ENCODE measurements around the gene ZNF670.

Gene ZNF670

DNA sequence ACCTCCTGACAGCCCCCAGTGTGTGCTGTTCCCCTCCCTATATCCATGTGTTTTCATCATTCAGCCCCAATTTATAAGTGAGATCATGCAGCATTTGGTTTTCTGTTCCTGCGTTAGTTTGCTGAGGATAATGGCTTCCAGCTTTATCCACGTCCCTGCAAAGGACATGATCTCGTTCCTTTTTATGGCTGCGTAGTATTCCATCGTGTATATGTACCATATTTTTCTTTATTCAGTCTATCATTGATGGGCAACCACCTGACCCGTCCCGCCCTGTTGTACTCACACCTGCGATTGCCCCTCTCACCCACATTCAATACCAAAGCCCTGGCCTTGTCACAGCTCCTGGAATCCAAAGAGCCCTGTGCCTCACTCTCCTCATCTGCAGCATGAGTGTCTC, 6.2 kb upstream of the ZNF670 start:
- no peaks in the 10 kb centered on the region for H3K27me3 ChIP-seq (replicated peaks in 2 of 5; ENCODE audit: control insufficient read depth in 4 of 5, insufficient read depth in 5 of 5, low read length in 4 of 5)
- H3K27ac ChIP-seq (ENCODE audit: insufficient read depth in 1 of 2, low read depth in 1 of 2, low read length in 2 of 2, poor library complexity in 1 of 2, severe bottlenecking in 2 of 2) = no peak overlapping the region
- H3K36me3 ChIP-seq (ENCODE audit: control insufficient read depth in 4 of 4, insufficient read depth in 4 of 4, low read length in 3 of 4) = no peaks in the 10 kb centered on the region
- H3K4me1 ChIP-seq (ENCODE audit: control extremely low read depth in 1 of 4, control insufficient read depth in 4 of 4, insufficient read depth in 4 of 4, low read length in 3 of 4) = no peaks in the 10 kb centered on the region
- ChIA-PET CTCF (interaction anchor here (0.7 kb wide), 1 partner anchor 16 kb away, joined by 3 read pairs; no protein-coding TSS in a partner anchor), POLR2A (no interaction called here)
- H3K4me3 ChIP-seq (ENCODE audit: control insufficient read depth in 1 of 7, extremely low read depth in 1 of 7, insufficient read depth in 4 of 7, low read depth in 2 of 7, low read length in 6 of 7) = no peak overlapping the region
- no peak for DNase-seq
- H3K9me3 ChIP-seq (ENCODE audit: control extremely low read depth in 1 of 5, control insufficient read depth in 4 of 5, insufficient read depth in 2 of 5, low read depth in 1 of 5, low read length in 4 of 5) = no peaks in the 10 kb centered on the region
- WGBS (ENCODE audit: insufficient coverage) = 100% methylated on average over 5 of the region's 8 CpGs

DNA sequence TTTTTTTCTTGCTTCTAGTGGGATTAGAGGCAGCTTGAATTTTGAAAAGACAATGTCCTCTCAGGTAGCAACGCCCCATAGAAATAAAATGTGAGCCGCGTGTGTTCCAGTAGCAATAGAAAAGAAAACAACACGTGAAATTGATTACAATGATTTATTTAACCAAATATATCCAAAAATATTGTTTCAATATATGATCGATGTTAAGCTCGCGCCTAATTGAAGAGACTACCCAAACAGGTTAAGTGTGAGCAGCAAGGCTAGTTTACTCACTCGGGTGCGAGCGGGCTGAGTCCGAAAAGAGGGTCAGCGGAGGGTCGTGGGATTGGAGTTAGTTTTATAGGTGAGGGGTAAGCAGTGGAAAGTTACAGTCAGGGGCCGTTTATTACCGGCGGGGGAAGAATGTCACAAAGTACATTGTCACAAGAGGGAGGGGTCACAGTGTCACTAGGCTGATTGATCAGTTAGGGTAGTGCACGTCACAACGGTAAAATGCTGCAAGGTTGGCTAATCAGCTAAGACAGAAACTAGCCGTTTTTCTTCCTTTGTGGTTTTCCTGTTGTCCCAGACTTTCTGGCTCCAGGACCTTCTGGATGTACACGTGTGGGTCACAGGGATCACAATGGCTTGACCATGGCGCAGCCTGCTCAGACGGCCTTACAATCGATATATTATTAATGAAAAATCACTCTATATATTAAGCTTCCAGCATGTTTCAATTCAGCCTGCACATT, 697 bp upstream of the ZNF670 start:
- CTCF ChIA-PET = interaction anchor here (0.8 to 2.1 kb wide), 6 partner anchors 9 to 195 kb away, joined by 3 to 15 read pairs (median 4); no protein-coding TSS in a partner anchor
- Histone ChIP-seq H3K9me3 (ENCODE audit: control extremely low read depth in 1 of 5, control insufficient read depth in 4 of 5, insufficient read depth in 2 of 5, low read depth in 1 of 5, low read length in 4 of 5) (peaks cover 0 to 12% (median 8%) of the 10 kb centered on the region in 5 experiments), H3K4me3 (ENCODE audit: control insufficient read depth in 1 of 7, extremely low read depth in 1 of 7, insufficient read depth in 4 of 7, low read depth in 2 of 7, low read length in 6 of 7) (peak overlapping the region in 6 of 7 experiments; percentile 90 to 99 (median 96)), H3K36me3 (ENCODE audit: control insufficient read depth in 4 of 4, insufficient read depth in 4 of 4, low read length in 3 of 4) (peaks cover 0 to 7% (median 3%) of the 10 kb centered on the region in 4 experiments), H3K27me3 (replicated peaks in 2 of 5; ENCODE audit: control insufficient read depth in 4 of 5, insufficient read depth in 5 of 5, low read length in 4 of 5) (no peaks in the 10 kb centered on the region), H3K27ac (ENCODE audit: insufficient read depth in 1 of 2, low read depth in 1 of 2, low read length in 2 of 2, poor library complexity in 1 of 2, severe bottlenecking in 2 of 2) (peak overlapping the region in 1 of 2 experiments; percentile 22), H3K4me1 (ENCODE audit: control extremely low read depth in 1 of 4, control insufficient read depth in 4 of 4, insufficient read depth in 4 of 4, low read length in 3 of 4) (peaks cover 4 to 22% (median 14%) of the 10 kb centered on the region in 4 experiments)
- 32% methylated on average over 16 of the region's 23 CpGs for WGBS (ENCODE audit: insufficient coverage)
- peak; percentile 16 to 84 (median 66) for DNase-seq
- POLR2A ChIA-PET = no interaction called here

DNA sequence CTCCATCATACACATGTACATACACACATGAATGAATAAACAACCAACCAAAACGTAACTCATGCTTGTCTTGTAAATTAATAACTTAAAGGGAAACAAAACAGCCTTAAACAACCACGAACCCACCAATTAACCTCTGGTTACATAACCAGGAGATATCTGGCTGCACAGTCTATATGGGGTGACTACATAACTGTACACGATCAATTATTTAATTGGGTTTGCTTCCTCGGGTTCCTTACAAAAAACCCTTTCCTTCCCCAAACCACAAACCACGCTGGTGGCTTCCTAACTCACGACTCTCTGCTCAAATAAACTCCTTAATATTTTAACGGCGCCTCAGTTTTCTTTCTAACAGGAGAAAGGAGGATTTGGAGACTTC, 744 bp downstream of the ZNF670 start:
- 0% methylated on average over 6 of the region's 8 CpGs for WGBS (ENCODE audit: insufficient coverage)
- Histone ChIP-seq H3K9me3 (ENCODE audit: control extremely low read depth in 1 of 5, control insufficient read depth in 4 of 5, insufficient read depth in 2 of 5, low read depth in 1 of 5, low read length in 4 of 5) (peaks cover 2 to 25% (median 17%) of the 10 kb centered on the region in 5 experiments), H3K36me3 (ENCODE audit: control insufficient read depth in 4 of 4, insufficient read depth in 4 of 4, low read length in 3 of 4) (peaks cover 0 to 19% (median 7%) of the 10 kb centered on the region in 4 experiments), H3K27ac (ENCODE audit: insufficient read depth in 1 of 2, low read depth in 1 of 2, low read length in 2 of 2, poor library complexity in 1 of 2, severe bottlenecking in 2 of 2) (peak overlapping the region; percentile 64 to 85), H3K4me1 (ENCODE audit: control extremely low read depth in 1 of 4, control insufficient read depth in 4 of 4, insufficient read depth in 4 of 4, low read length in 3 of 4) (peaks cover 4 to 22% (median 14%) of the 10 kb centered on the region in 4 experiments), H3K27me3 (replicated peaks in 2 of 5; ENCODE audit: control insufficient read depth in 4 of 5, insufficient read depth in 5 of 5, low read length in 4 of 5) (no peaks in the 10 kb centered on the region), H3K4me3 (ENCODE audit: control insufficient read depth in 1 of 7, extremely low read depth in 1 of 7, insufficient read depth in 4 of 7, low read depth in 2 of 7, low read length in 6 of 7) (peak overlapping the region; percentile 65 to 99 (median 95))
- ChIA-PET CTCF (interaction anchor here (1.0 to 1.5 kb wide), 2 partner anchors 41 to 197 kb away, joined by 3 read pairs; no protein-coding TSS in a partner anchor), POLR2A (interaction anchor here (0.9 kb wide), 1 partner anchor 89 kb away, joined by 3 read pairs; no protein-coding TSS in a partner anchor)
- peak; percentile 31 to 59 (median 53) for DNase-seq

DNA sequence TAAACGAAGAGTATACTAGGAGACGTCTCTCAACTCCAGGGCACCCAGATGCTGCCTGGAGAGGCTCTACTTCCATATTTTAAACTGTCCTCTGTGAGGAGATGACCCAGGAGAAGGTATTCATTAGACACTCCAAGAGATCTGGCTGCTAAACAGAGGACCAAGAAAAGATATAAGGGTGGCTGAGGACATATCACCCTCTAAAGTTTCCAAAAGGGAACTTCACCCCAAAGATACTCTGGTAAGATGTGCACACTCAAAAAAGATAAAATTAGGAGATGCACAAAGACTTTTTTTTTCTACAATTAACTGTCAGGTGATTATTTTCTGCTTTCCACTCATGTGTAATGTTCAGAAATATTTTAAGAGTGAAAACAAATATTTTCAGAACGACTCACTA, 1.4 kb downstream of the ZNF670 start:
- Histone ChIP-seq H3K4me3 (ENCODE audit: control insufficient read depth in 1 of 7, extremely low read depth in 1 of 7, insufficient read depth in 4 of 7, low read depth in 2 of 7, low read length in 6 of 7) (peak overlapping the region in 3 of 7 experiments; percentile 90 to 98 (median 95)), H3K27ac (ENCODE audit: insufficient read depth in 1 of 2, low read depth in 1 of 2, low read length in 2 of 2, poor library complexity in 1 of 2, severe bottlenecking in 2 of 2) (no peak overlapping the region), H3K4me1 (ENCODE audit: control extremely low read depth in 1 of 4, control insufficient read depth in 4 of 4, insufficient read depth in 4 of 4, low read length in 3 of 4) (peaks cover 4 to 22% (median 14%) of the 10 kb centered on the region in 4 experiments), H3K27me3 (replicated peaks in 2 of 5; ENCODE audit: control insufficient read depth in 4 of 5, insufficient read depth in 5 of 5, low read length in 4 of 5) (no peaks in the 10 kb centered on the region), H3K9me3 (ENCODE audit: control extremely low read depth in 1 of 5, control insufficient read depth in 4 of 5, insufficient read depth in 2 of 5, low read depth in 1 of 5, low read length in 4 of 5) (peaks cover 2 to 28% (median 19%) of the 10 kb centered on the region in 5 experiments), H3K36me3 (ENCODE audit: control insufficient read depth in 4 of 4, insufficient read depth in 4 of 4, low read length in 3 of 4) (peaks cover 0 to 20% (median 7%) of the 10 kb centered on the region in 4 experiments)
- 95% methylated on average over 2 of the region's 3 CpGs for WGBS (ENCODE audit: insufficient coverage)
- DNase-seq = peak in 2 of 3 donors; percentile 47 to 50
- ChIA-PET POLR2A (no interaction called here), CTCF (no interaction called here)

DNA sequence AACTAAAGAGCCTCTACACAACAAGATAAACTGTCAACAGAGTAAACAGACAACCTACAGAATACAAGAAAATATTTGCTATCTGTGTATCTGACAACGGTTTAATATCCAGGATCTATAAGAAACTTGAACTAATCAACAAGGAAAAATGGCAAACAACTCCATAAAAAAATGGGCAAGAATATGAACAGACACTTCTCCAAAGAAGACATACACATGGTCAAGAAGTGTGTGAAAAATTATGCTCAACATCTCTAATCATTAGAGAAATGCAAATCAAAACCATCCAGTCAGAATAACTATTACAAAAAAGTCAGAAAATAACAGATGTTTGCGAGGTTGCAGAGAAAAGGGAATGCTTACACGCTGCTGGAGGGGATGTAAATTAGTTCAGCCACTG, 8.0 kb downstream of the ZNF670 start:
- ChIA-PET POLR2A (no interaction called here), CTCF (no interaction called here)
- Histone ChIP-seq H3K27me3 (replicated peaks in 2 of 5; ENCODE audit: control insufficient read depth in 4 of 5, insufficient read depth in 5 of 5, low read length in 4 of 5) (no peaks in the 10 kb centered on the region), H3K4me1 (ENCODE audit: control extremely low read depth in 1 of 4, control insufficient read depth in 4 of 4, insufficient read depth in 4 of 4, low read length in 3 of 4) (no peaks in the 10 kb centered on the region), H3K9me3 (ENCODE audit: control extremely low read depth in 1 of 5, control insufficient read depth in 4 of 5, insufficient read depth in 2 of 5, low read depth in 1 of 5, low read length in 4 of 5) (peaks cover 7 to 72% (median 38%) of the 10 kb centered on the region in 5 experiments), H3K36me3 (ENCODE audit: control insufficient read depth in 4 of 4, insufficient read depth in 4 of 4, low read length in 3 of 4) (peaks cover 0 to 22% (median 11%) of the 10 kb centered on the region in 4 experiments), H3K4me3 (ENCODE audit: control insufficient read depth in 1 of 7, extremely low read depth in 1 of 7, insufficient read depth in 4 of 7, low read depth in 2 of 7, low read length in 6 of 7) (no peak overlapping the region), H3K27ac (ENCODE audit: insufficient read depth in 1 of 2, low read depth in 1 of 2, low read length in 2 of 2, poor library complexity in 1 of 2, severe bottlenecking in 2 of 2) (no peak overlapping the region)
- DNase-seq = no peak
- WGBS (ENCODE audit: insufficient coverage) = no CpG with 5 or more reads among the region's 3 CpGs

DNA sequence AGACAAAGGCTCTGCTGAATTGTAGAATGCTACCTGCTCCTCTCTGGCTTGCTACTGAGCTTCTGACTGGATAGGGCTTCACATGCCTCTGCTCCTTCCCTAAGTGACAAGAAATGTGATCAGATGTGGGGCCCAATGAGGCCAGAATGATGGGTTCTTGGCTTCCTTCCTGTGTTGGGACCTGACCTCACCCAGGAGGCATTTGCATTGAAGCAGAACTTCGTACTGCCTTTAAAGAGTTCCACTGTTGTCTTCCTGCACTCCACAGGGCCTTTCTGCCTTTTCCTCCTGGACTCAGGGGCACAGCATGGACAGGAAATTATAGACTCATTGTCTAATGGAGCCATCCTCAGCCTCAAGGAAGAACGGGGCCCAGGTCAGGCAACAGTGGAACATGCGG, 14.3 kb downstream of the ZNF670 start:
- CTCF ChIA-PET = no interaction called here

DNA sequence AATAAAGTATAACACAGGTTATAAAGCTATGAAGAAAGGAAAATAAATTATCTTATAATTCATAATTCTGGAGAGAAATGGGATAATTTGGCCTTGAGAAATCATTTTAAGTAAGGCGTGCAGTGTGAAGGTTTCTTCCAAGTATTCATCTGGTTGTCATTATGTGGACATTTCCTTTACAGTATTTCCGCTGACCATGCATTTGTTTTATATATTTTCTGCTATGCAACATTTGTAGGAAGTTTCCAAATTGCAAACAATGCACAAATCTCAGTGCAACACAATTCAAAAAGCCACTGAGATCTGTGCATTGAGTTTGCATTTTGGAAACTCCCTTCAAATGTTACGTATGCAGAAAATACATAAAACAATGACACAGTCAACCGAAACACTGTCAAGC, 17.8 kb downstream of the ZNF670 start:
- 100% methylated on average over 2 of the region's 4 CpGs for WGBS (ENCODE audit: insufficient coverage)
- ChIA-PET CTCF (interaction anchor here (0.6 kb wide), 1 partner anchor 86 kb away, joined by 3 read pairs; no protein-coding TSS in a partner anchor), POLR2A (no interaction called here)
- Histone ChIP-seq H3K4me1 (ENCODE audit: control extremely low read depth in 1 of 4, control insufficient read depth in 4 of 4, insufficient read depth in 4 of 4, low read length in 3 of 4) (no peaks in the 10 kb centered on the region), H3K9me3 (ENCODE audit: control extremely low read depth in 1 of 5, control insufficient read depth in 4 of 5, insufficient read depth in 2 of 5, low read depth in 1 of 5, low read length in 4 of 5) (peaks cover 15 to 70% (median 38%) of the 10 kb centered on the region in 5 experiments), H3K36me3 (ENCODE audit: control insufficient read depth in 4 of 4, insufficient read depth in 4 of 4, low read length in 3 of 4) (peaks cover 5 to 24% (median 11%) of the 10 kb centered on the region in 4 experiments), H3K27me3 (replicated peaks in 2 of 5; ENCODE audit: control insufficient read depth in 4 of 5, insufficient read depth in 5 of 5, low read length in 4 of 5) (no peaks in the 10 kb centered on the region), H3K4me3 (ENCODE audit: control insufficient read depth in 1 of 7, extremely low read depth in 1 of 7, insufficient read depth in 4 of 7, low read depth in 2 of 7, low read length in 6 of 7) (no peak overlapping the region), H3K27ac (ENCODE audit: insufficient read depth in 1 of 2, low read depth in 1 of 2, low read length in 2 of 2, poor library complexity in 1 of 2, severe bottlenecking in 2 of 2) (no peak overlapping the region)
- no peak for DNase-seq

More for the DNA sequence above, 14.3 kb downstream of the ZNF670 start:
- no peak overlapping the region for H3K27ac ChIP-seq (ENCODE audit: insufficient read depth in 1 of 2, low read depth in 1 of 2, low read length in 2 of 2, poor library complexity in 1 of 2, severe bottlenecking in 2 of 2)
- H3K4me1 ChIP-seq (ENCODE audit: control extremely low read depth in 1 of 4, control insufficient read depth in 4 of 4, insufficient read depth in 4 of 4, low read length in 3 of 4) = no peaks in the 10 kb centered on the region
- peaks cover 5 to 28% (median 11%) of the 10 kb centered on the region in 4 experiments for H3K36me3 ChIP-seq (ENCODE audit: control insufficient read depth in 4 of 4, insufficient read depth in 4 of 4, low read length in 3 of 4)
- H3K9me3 ChIP-seq (ENCODE audit: control extremely low read depth in 1 of 5, control insufficient read depth in 4 of 5, insufficient read depth in 2 of 5, low read depth in 1 of 5, low read length in 4 of 5) = peaks cover 9 to 65% (median 44%) of the 10 kb centered on the region in 5 experiments
- no peak overlapping the region for H3K4me3 ChIP-seq (ENCODE audit: control insufficient read depth in 1 of 7, extremely low read depth in 1 of 7, insufficient read depth in 4 of 7, low read depth in 2 of 7, low read length in 6 of 7)
- no peak for DNase-seq
- H3K27me3 ChIP-seq (replicated peaks in 2 of 5; ENCODE audit: control insufficient read depth in 4 of 5, insufficient read depth in 5 of 5, low read length in 4 of 5) = no peaks in the 10 kb centered on the region
- POLR2A ChIA-PET = no interaction called here
- 97% methylated on average over 3 of the region's 3 CpGs for WGBS (ENCODE audit: insufficient coverage)

Data from common myeloid progenitor, CD34-positive (primary cell).